Activated T-cell treated with anti-CD3 and anti-CD28 coated beads for 48 hours (primary cell): ENCODE data around the gene SIAH1.

Experiments used
- DNase-seq: peaks from one replicate; pipeline ENCODE4 v3.0.0-alpha.2; 2020; ENCODE audit warnings: low read depth

Gene SIAH1

GRCh38 chr16:48366165-48367093, 18.8 kb downstream of the SIAH1 start:
- DNase-seq: no peak

- DNase-seq: peak; percentile 85
Measured at GRCh38 chr16:48365601-48366164, 19.5 kb downstream of the SIAH1 start.

GRCh38 chr16:48365025-48365600, 20.1 kb downstream of the SIAH1 start:
- no peak for DNase-seq

GRCh38 chr16:48361540-48362144, 23.6 kb downstream of the SIAH1 start:
- no peak for DNase-seq

GRCh38 chr16:48361012-48361411, 24.2 kb downstream of the SIAH1 start:
- DNase-seq: no peak

GRCh38 chr16:48359983-48360382, 25.2 kb downstream of the SIAH1 start:
- DNase-seq: no peak

GRCh38 chr16:48358419-48358818, 26.8 kb downstream of the SIAH1 start:
- no peak for DNase-seq

- DNase-seq: no peak
Measured at GRCh38 chr16:48356633-48357376, 28.4 kb downstream of the SIAH1 start.

GRCh38 chr16:48354877-48355855, 30.0 kb downstream of the SIAH1 start:
- no peak for DNase-seq

- peak; percentile 15 for DNase-seq
Measured at GRCh38 chr16:48354385-48354784, 30.8 kb downstream of the SIAH1 start.

- DNase-seq: peak; percentile 45
Measured at GRCh38 chr16:48353565-48354163, 31.5 kb downstream of the SIAH1 start.

GRCh38 chr16:48352648-48353390, 32.4 kb downstream of the SIAH1 start:
- no peak for DNase-seq

- peak; percentile 25 for DNase-seq
Measured at GRCh38 chr16:48350736-48351135, 34.5 kb downstream of the SIAH1 start.

- no peak for DNase-seq
Measured at GRCh38 chr16:48347980-48348379, 37.2 kb downstream of the SIAH1 start.

- DNase-seq: no peak
Measured at GRCh38 chr16:48347191-48347865, 37.9 kb downstream of the SIAH1 start.

GRCh38 chr16:48342591-48342990, 42.6 kb downstream of the SIAH1 start:
- no peak for DNase-seq

GRCh38 chr16:48340054-48340453, 45.2 kb downstream of the SIAH1 start:
- no peak for DNase-seq

- no peak for DNase-seq
Measured at GRCh38 chr16:48335961-48336360, 49.3 kb downstream of the SIAH1 start.

- DNase-seq: no peak
Measured at GRCh38 chr16:48334325-48334724, 50.9 kb downstream of the SIAH1 start.
